NCI-H1092 treated with DMSO at 0.1 percent for 48 hours (cell line): ENCODE results near the gene SEMA5A.

Source experiments
- DNase-seq: peaks from one replicate; lab custom pipeline; 2025; lab: John Stamatoyannopoulos, UW

SEMA5A gene

GRCh38 chr5:9278921-9279603, 266.8 kb downstream of the SEMA5A start:
- no peak for DNase-seq

- no peak for DNase-seq
Measured at GRCh38 chr5:9269014-9269413, 276.9 kb downstream of the SEMA5A start.

- no peak for DNase-seq
Measured at GRCh38 chr5:9268226-9268625, 277.6 kb downstream of the SEMA5A start.

DNA sequence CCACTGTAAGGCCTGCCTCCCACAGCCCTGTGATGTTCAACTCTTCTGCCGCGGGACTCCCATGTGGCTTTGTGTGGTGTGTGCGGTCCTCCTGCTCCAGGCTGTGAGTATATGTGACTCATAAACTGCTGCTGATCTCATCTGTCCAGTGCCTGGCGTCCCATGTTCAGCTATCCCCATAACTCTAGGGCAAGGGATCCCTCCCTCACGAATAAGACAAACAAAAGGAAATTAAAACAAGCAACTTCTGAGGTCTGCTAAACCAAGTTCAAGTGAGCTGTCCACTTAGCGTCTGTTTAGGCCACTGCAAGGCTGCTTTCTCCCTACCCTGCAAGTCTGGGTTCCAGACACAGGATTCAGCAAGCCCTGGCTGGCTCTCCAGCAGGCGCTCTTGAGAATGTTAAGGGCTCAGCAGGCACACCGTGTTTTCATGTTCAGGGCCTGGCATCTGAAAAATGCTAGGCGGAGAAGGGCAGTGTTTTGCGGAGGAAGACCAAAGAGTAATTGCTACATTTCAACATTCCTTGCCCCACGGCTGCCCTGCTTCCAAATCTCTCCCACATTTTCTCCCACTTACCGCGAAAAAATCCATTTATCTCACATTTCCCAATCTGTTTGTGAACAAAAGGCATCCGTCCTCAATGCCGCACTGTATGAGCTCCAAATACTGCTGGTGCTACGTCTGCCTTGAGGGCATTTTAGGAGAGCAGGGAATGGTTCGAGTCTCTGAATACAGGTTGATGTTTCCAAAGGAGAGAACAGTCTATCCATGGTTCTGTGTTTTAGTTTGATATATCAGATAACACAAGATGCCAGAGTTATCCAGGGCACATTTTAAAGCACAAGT, 280.2 kb downstream of the SEMA5A start:
- no peak for DNase-seq

DNA sequence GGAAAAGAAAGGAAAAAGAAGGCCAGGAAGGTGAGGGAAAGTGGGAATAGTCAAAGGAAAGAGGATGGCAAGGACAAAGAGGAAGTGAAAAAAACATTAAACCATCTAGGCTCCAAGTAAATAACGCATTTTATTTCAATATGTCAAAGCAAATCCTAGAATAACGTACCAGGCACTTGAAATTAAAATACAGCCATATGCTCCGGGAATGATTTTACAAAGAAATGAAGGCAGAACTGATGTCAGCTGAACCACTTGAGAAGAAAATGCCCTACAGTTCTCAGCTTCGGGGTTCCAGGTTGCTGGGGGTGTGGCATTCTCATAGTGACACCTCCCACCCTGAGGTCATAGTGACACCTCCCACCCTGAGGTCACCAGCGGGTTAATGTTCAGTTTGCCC, 281.6 kb downstream of the SEMA5A start:
- no peak for DNase-seq

- no peak for DNase-seq
Measured at GRCh38 chr5:9263656-9264055, 282.2 kb downstream of the SEMA5A start.

GRCh38 chr5:9251379-9251980, 294.4 kb downstream of the SEMA5A start:
- no peak for DNase-seq

GRCh38 chr5:9249231-9249630, 296.6 kb downstream of the SEMA5A start:
- no peak for DNase-seq

DNA sequence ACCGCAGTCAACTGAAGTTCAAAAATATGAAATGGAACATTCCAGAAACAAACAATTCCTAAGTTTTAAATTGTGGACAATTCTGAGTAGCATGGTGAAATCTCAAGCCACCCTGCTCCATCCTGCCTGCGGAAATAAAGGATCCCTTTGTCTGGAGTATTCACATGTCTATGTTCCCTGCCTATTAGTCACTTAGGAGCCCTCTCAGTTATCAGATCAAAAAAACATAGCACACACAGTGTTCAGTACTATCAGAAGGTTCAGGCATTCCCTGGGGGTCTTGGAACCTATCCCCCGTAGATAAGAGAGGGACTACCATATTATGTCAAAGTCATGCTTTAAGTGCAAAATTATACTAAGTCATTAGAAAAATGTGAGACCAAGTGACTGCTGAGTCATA, 300.8 kb downstream of the SEMA5A start:
- DNase-seq = no peak

GRCh38 chr5:9244417-9244816, 301.5 kb downstream of the SEMA5A start:
- no peak for DNase-seq

GRCh38 chr5:9241479-9242305, 304.2 kb downstream of the SEMA5A start:
- DNase-seq = no peak

- no peak for DNase-seq
Measured at GRCh38 chr5:9240431-9240830, 305.4 kb downstream of the SEMA5A start.

- DNase-seq = no peak
Measured at GRCh38 chr5:9239626-9240025, 306.2 kb downstream of the SEMA5A start.

GRCh38 chr5:9239071-9239470, 306.8 kb downstream of the SEMA5A start:
- no peak for DNase-seq

GRCh38 chr5:9233712-9234111, 312.2 kb downstream of the SEMA5A start:
- no peak for DNase-seq

GRCh38 chr5:9233035-9233434, 312.8 kb downstream of the SEMA5A start:
- no peak for DNase-seq

DNA sequence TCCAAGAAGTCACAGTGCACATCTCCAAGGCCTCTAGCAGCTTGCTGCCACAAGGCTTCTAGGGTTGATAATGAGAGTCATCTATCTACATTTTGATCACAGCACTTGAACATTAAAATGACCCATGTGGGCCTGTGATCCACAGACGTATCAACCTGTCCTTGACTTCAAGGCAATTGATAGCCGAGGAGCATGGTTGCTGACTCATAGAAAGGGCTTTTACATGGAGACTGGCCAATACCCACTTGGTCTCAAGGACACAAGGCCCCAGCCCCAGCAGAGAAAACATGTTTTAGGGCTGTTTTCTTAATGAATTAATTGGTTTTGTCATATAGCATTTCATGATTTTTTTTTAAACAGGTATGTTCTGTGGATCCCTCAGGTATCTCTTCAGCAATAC, 314.0 kb downstream of the SEMA5A start:
- DNase-seq = no peak

- no peak for DNase-seq
Measured at GRCh38 chr5:9230355-9230754, 315.5 kb downstream of the SEMA5A start.

GRCh38 chr5:9226016-9226536, 319.8 kb downstream of the SEMA5A start:
- DNase-seq = no peak

DNA sequence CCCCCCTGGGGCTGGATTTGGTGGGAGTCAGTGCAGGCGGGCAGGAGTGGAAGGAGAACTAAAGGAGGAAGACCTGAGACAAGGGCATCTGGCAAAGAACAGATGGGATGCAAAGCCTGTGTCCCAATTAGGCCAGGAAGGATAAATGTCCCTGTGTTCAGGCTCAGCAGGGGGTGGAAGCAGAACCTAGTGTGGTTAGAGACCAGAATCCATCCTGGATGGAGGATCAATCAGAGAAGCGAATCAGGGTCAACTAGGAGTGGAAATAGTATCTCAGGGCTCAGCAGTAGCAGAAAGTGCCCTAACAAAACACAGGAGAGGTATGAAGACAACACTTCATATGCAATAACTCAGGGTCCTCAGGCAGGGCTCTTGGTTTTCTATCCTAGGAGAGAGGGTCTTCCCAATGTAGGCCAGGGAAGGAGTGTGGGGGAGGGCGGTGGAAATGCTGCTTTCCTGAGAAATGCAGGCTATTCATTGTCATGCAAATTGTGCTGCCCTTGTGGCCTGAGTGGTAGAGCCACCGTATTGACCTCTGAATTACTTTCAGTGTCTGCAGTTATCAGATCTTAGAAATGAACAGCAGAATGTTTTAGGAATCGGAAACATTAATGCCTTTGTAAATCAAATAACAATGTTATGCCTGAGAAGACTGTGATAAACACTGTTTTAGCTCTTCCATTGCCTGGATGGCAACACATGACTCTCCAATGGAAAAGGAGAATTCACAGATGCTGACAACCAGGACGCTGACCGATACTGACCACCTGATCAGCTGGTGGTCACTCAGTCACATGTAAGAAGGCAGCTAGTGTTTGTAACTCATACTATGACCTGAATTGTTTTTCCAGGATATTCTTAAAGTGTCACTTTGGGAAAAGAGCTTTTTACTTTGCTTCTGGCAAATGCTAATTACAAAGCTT, 323.6 kb downstream of the SEMA5A start:
- DNase-seq = no peak

DNA sequence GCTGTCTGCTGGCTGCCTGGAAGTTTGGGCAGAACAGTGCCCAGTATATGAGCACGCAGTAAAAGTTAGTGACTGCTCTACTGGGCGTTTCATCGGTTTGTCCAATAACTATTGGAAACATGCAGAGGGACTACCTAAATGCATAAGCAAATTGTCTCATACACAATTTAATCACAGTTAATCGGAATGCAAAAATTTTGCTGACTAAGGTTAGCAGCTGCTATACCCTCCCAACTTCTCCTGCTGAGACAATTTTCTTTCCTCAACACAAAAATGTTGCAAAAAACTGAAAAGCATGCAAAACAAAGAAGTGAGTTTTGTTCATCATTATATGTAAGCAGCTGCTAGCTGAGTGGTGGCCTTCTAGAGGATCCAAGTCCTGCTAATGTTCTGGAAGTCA, 327.5 kb downstream of the SEMA5A start:
- DNase-seq = no peak
